Measurements from ENCODE around the gene BCAM.

BCAM gene

GRCh38 chr19:44867578-44867977 lies 58.7 kb downstream of the BCAM start:
- no peak for TF ChIP-seq CREB1 (IDR thresholded peaks at IDR 0.05; ENCODE audit: low read depth)
- TF ChIP-seq MAX (IDR thresholded peaks at IDR 0.05): no peak
- TF ChIP-seq REST (IDR thresholded peaks at IDR 0.05; ENCODE audit: low read depth): no peak
- TF ChIP-seq TCF12 (IDR thresholded peaks at IDR 0.05; ENCODE audit: low read depth): no peak

- TF ChIP-seq NFIC (IDR thresholded peaks at IDR 0.05) (no peak), FOXM1 (IDR thresholded peaks at IDR 0.05; ENCODE audit: borderline replicate concordance, low read depth) (no peak), EGR1 (IDR thresholded peaks at IDR 0.05) (no peak)
Observed at GRCh38 chr19:44869733-44870470, 61.0 kb downstream of the BCAM start.

Measured in Ishikawa (cell line).